ENCODE results near the gene AHCTF1.
"Not testable (repeated sequence)": the region's sequence is repeated elsewhere in the genome, so short reads cannot be mapped to it uniquely, and the experiment has no call there.

Gene AHCTF1

GRCh38 chr1:246925997-246926626, 5.6 kb downstream of the AHCTF1 start:
- in situ Hi-C loops (cut with HindIII; ENCODE audit: low sequenced_read_pairs) = no loop called here
- no peak for TF ChIP-seq CTCF (IDR thresholded peaks at IDR 0.05; ENCODE audit: low read depth, low read length, missing control alignments)
- no peak overlapping the region for H3K4me3 ChIP-seq (ENCODE audit: low read depth, low read length)
- no peak for DNase-seq (ENCODE audit: low read depth)

GRCh38 chr1:246923900-246924299, 7.8 kb downstream of the AHCTF1 start:
- no peak for DNase-seq (ENCODE audit: low read depth)
- H3K4me3 ChIP-seq (ENCODE audit: low read depth, low read length) = no peak overlapping the region
- in situ Hi-C loops (cut with HindIII; ENCODE audit: low sequenced_read_pairs) = no loop called here
- no peak for TF ChIP-seq CTCF (IDR thresholded peaks at IDR 0.05; ENCODE audit: low read depth, low read length, missing control alignments)

- no peak for TF ChIP-seq CTCF (IDR thresholded peaks at IDR 0.05; ENCODE audit: low read depth, low read length, missing control alignments)
- no peak overlapping the region for H3K4me3 ChIP-seq (ENCODE audit: low read depth, low read length)
- in situ Hi-C loops (cut with HindIII; ENCODE audit: low sequenced_read_pairs) = no loop called here
- DNase-seq (ENCODE audit: low read depth) = no peak
These were observed 8.3 kb downstream of the AHCTF1 start for GRCh38 chr1:246923482-246923881.

GRCh38 chr1:246921481-246921880, 10.3 kb downstream of the AHCTF1 start:
- DNase-seq (ENCODE audit: low read depth) = no peak
- no peak for TF ChIP-seq CTCF (IDR thresholded peaks at IDR 0.05; ENCODE audit: low read depth, low read length, missing control alignments)
- in situ Hi-C loops (cut with HindIII; ENCODE audit: low sequenced_read_pairs) = no loop called here
- no peak overlapping the region for H3K4me3 ChIP-seq (ENCODE audit: low read depth, low read length)

GRCh38 chr1:246919902-246920301, 11.8 kb downstream of the AHCTF1 start:
- no peak for TF ChIP-seq CTCF (IDR thresholded peaks at IDR 0.05; ENCODE audit: low read depth, low read length, missing control alignments)

GRCh38 chr1:246916026-246916923, 15.5 kb downstream of the AHCTF1 start:
- H3K4me3 ChIP-seq (ENCODE audit: low read depth, low read length); DNase-seq (ENCODE audit: low read depth); in situ Hi-C loops (cut with HindIII; ENCODE audit: low sequenced_read_pairs): not testable (repeated sequence)

More at GRCh38 chr1:246919902-246920301, 11.8 kb downstream of the AHCTF1 start:
- DNase-seq (ENCODE audit: low read depth) = no peak
- no peak overlapping the region for H3K4me3 ChIP-seq (ENCODE audit: low read depth, low read length)
- in situ Hi-C loops (cut with HindIII; ENCODE audit: low sequenced_read_pairs) = no loop called here

- H3K4me3 ChIP-seq (ENCODE audit: low read depth, low read length) = no peak overlapping the region
- in situ Hi-C loops (cut with HindIII; ENCODE audit: low sequenced_read_pairs) = no loop called here
- peak; percentile 47 for DNase-seq (ENCODE audit: low read depth)
- peak; percentile 58 for TF ChIP-seq CTCF (IDR thresholded peaks at IDR 0.05; ENCODE audit: low read depth, low read length, missing control alignments)
These were observed 24.3 kb downstream of the AHCTF1 start for GRCh38 chr1:246907472-246907871.
